Endothelial cell (in vitro differentiated cells): Measurements from ENCODE around the gene LTBP4. TPM values are rescaled to one million over a fixed set of nuclear protein-coding genes. Genes with fewer than 3 reads are reported as not detected.

ENCODE experiments used
- DNase-seq: peaks from one replicate; pipeline ENCODE4 v3.0.0; 2021; ENCODE audit warnings: low spot score
- H3K27ac Mint-ChIP-seq: one replicate; pipeline ENCODE4 v1.8.0; 2021; ENCODE audit warnings: mixed read lengths, inconsistent platforms; ENCODE audit not compliant: unreplicated experiment
- H3K27me3 Mint-ChIP-seq: one replicate; pipeline ENCODE4 v1.8.0; 2021; ENCODE audit warnings: mild to moderate bottlenecking, moderate library complexity, mixed read lengths, inconsistent platforms; ENCODE audit not compliant: unreplicated experiment
- H3K36me3 Mint-ChIP-seq: one replicate; pipeline ENCODE4 v1.8.0; 2021; ENCODE audit warnings: mild to moderate bottlenecking, low read depth, mixed read lengths, inconsistent platforms; ENCODE audit not compliant: unreplicated experiment
- H3K4me1 Mint-ChIP-seq: one replicate; pipeline ENCODE4 v1.8.0; 2021; ENCODE audit warnings: mild to moderate bottlenecking, mixed read lengths, inconsistent platforms; ENCODE audit not compliant: unreplicated experiment
- H3K4me3 Mint-ChIP-seq: one replicate; pipeline ENCODE4 v1.8.0; 2021; ENCODE audit warnings: mild to moderate bottlenecking, mixed read lengths, inconsistent platforms; ENCODE audit not compliant: unreplicated experiment
- H3K9me3 Mint-ChIP-seq: one replicate; pipeline ENCODE4 v1.8.0; 2021; ENCODE audit warnings: mixed read lengths, inconsistent platforms; ENCODE audit not compliant: unreplicated experiment
- CTCF ChIP-seq: fragments of 200-600 bp; sonication (generic); IDR thresholded peaks from one replicate; pipeline ENCODE4 v1.5.0; 2021; ENCODE audit warnings: antibody characterized with exemption; ENCODE audit not compliant: unreplicated experiment
- total RNA-seq: library from RNA; stranded (reverse); fragmentation: NEBNext Ultra II Directional; extraction: Animal tissue kit (Norgen Biotek cat#: 25700); gene quantifications from one replicate; pipeline ENCODE4 v1.2.1, GENCODE V29; 2021; ENCODE audit not compliant: unreplicated experiment

Gene LTBP4
- total RNA-seq, 1 donor from 2014 or later, result 175 TPM

GRCh38 chr19:40592170-40592569, 9.0 kb upstream of the LTBP4 start:
- peaks cover 7% of the 10 kb centered on the region for H3K36me3 Mint-ChIP-seq
- H3K27me3 Mint-ChIP-seq, result peaks cover 13% of the 10 kb centered on the region
- no peak for TF ChIP-seq CTCF
- no peak overlapping the region for H3K4me3 Mint-ChIP-seq
- peak overlapping the region; percentile 52 for H3K27ac Mint-ChIP-seq
- no peaks in the 10 kb centered on the region for H3K9me3 Mint-ChIP-seq
- no peak for DNase-seq
- no peaks in the 10 kb centered on the region for H3K4me1 Mint-ChIP-seq

GRCh38 chr19:40594255-40594654, 6.9 kb upstream of the LTBP4 start:
- peaks cover 5% of the 10 kb centered on the region for H3K4me1 Mint-ChIP-seq
- no peak for DNase-seq
- no peaks in the 10 kb centered on the region for H3K9me3 Mint-ChIP-seq
- TF ChIP-seq CTCF, result no peak
- no peak overlapping the region for H3K4me3 Mint-ChIP-seq
- no peak overlapping the region for H3K27ac Mint-ChIP-seq
- H3K27me3 Mint-ChIP-seq, result peaks cover 22% of the 10 kb centered on the region
- no peaks in the 10 kb centered on the region for H3K36me3 Mint-ChIP-seq

GRCh38 chr19:40594657-40595091, 6.5 kb upstream of the LTBP4 start:
- DNase-seq, result no peak
- no peak overlapping the region for H3K4me3 Mint-ChIP-seq
- H3K36me3 Mint-ChIP-seq, result no peaks in the 10 kb centered on the region
- H3K27me3 Mint-ChIP-seq, result peaks cover 22% of the 10 kb centered on the region
- no peak overlapping the region for H3K27ac Mint-ChIP-seq
- no peak for TF ChIP-seq CTCF
- no peaks in the 10 kb centered on the region for H3K9me3 Mint-ChIP-seq
- H3K4me1 Mint-ChIP-seq, result peaks cover 9% of the 10 kb centered on the region

GRCh38 chr19:40596608-40597328, 4.4 kb upstream of the LTBP4 start:
- Mint-ChIP-seq H3K4me3 (no peak overlapping the region), H3K4me1 (peaks cover 16% of the 10 kb centered on the region), H3K9me3 (no peaks in the 10 kb centered on the region), H3K36me3 (no peaks in the 10 kb centered on the region), H3K27me3 (peaks cover 25% of the 10 kb centered on the region), H3K27ac (no peak overlapping the region)
- DNase-seq, result peak; percentile 38
- no peak for TF ChIP-seq CTCF

- H3K9me3 Mint-ChIP-seq, result no peaks in the 10 kb centered on the region
- no peak for DNase-seq
- H3K4me1 Mint-ChIP-seq, result peaks cover 16% of the 10 kb centered on the region
- no peaks in the 10 kb centered on the region for H3K36me3 Mint-ChIP-seq
- TF ChIP-seq CTCF, result no peak
- H3K27me3 Mint-ChIP-seq, result peaks cover 27% of the 10 kb centered on the region
- peak overlapping the region; percentile 88 for H3K4me3 Mint-ChIP-seq
- H3K27ac Mint-ChIP-seq, result no peak overlapping the region
Observed at GRCh38 chr19:40597329-40597838, 3.8 kb upstream of the LTBP4 start.
